Panc1 (cell line): Measurements from ENCODE around the gene TMEM187.

Source experiments
- CTCF ChIP-seq: fragments of 450-650 bp; IDR thresholded peaks from 2 replicates; pipeline ENCODE4 v1.5.1; 2017; ENCODE audit warnings: mild to moderate bottlenecking
- POLR2AphosphoS5 ChIP-seq: IDR thresholded peaks from 2 replicates; pipeline ENCODE4 v1.6.1; 2012; ENCODE audit warnings: mild to moderate bottlenecking, low read depth, low read length, moderate library complexity
- REST ChIP-seq, 2 experiments: IDR thresholded peaks; 2 replicates each; pipeline ENCODE4 v1.6.1; 2011 to 2012; ENCODE audit warnings: low read depth in 2 of 2, control low read depth in 1 of 2, low read length in 1 of 2, mild to moderate bottlenecking in 1 of 2, moderate library complexity in 1 of 2; ENCODE audit not compliant: insufficient read depth in 1 of 2
- TCF7L2 ChIP-seq: IDR thresholded peaks from 2 replicates; pipeline ENCODE4 v1.6.1; 2011; ENCODE audit warnings: mild to moderate bottlenecking, low read depth, low read length, inconsistent platforms

- TF ChIP-seq POLR2AphosphoS5, result no peak
- TF ChIP-seq REST (IDR thresholded peaks at IDR 0.05; ENCODE audit: insufficient read depth in 1 of 2, low read depth in 2 of 2, low read length in 1 of 2), result no peak
- no peak for TF ChIP-seq CTCF
- TF ChIP-seq TCF7L2, result no peak
These were observed 4.9 kb upstream of the TMEM187 start for GRCh38 chrX:153967536-153968224.
